Subcutaneous adipose tissue (tissue), 4 donors: ENCODE results near the gene DHX36. TPM values are rescaled to one million over a fixed set of nuclear protein-coding genes. Genes with fewer than 3 reads are reported as not detected.

Experiments
- small RNA-seq: library from RNA; depleted of rRNA; stranded (forward); fragments of <200 nt; gene quantifications from one replicate; pipeline ENCODE3, GENCODE V24; 2016
- total RNA-seq, 4 donors: library from RNA; depleted of rRNA; stranded (reverse); fragments of >200 nt; gene quantifications; one replicate each; pipeline ENCODE4 v1.1.0, GENCODE V29; 2016
- TF ChIP-seq, protein P1 (sequence below): fragments of 450-650 bp; IDR thresholded peaks from one replicate; pipeline ENCODE4 v1.5.1; 2016; ENCODE audit warnings: low read depth, mild to moderate bottlenecking, control low read depth, antibody characterized with exemption, moderate library complexity

The DHX36 gene
- total RNA-seq, 4 donors from 2014 or later, result 59.2 to 103 (median 77.8) TPM

DNA sequence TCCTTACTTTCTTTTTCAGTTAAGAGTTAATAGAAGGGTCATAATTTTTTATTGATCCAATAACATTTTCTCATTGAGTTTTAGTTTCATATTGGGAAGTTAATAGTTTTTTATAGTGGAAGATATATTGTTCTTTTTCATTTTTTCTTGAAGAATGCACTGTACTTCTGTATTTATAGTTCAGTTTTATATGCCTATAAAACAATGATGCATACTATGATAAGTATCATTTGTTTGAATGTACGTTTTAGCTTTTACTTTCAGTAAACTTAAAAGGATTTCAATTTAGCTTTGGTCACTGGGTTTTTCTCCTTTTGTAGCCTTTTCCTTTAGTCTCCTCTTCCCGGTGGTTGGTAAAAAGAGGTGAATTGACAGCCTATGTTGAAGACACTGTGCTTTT, 98.8 kb downstream of the DHX36 start:
- TF ChIP-seq, protein P1, sequence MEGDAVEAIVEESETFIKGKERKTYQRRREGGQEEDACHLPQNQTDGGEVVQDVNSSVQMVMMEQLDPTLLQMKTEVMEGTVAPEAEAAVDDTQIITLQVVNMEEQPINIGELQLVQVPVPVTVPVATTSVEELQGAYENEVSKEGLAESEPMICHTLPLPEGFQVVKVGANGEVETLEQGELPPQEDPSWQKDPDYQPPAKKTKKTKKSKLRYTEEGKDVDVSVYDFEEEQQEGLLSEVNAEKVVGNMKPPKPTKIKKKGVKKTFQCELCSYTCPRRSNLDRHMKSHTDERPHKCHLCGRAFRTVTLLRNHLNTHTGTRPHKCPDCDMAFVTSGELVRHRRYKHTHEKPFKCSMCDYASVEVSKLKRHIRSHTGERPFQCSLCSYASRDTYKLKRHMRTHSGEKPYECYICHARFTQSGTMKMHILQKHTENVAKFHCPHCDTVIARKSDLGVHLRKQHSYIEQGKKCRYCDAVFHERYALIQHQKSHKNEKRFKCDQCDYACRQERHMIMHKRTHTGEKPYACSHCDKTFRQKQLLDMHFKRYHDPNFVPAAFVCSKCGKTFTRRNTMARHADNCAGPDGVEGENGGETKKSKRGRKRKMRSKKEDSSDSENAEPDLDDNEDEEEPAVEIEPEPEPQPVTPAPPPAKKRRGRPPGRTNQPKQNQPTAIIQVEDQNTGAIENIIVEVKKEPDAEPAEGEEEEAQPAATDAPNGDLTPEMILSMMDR, result no peak

DNA sequence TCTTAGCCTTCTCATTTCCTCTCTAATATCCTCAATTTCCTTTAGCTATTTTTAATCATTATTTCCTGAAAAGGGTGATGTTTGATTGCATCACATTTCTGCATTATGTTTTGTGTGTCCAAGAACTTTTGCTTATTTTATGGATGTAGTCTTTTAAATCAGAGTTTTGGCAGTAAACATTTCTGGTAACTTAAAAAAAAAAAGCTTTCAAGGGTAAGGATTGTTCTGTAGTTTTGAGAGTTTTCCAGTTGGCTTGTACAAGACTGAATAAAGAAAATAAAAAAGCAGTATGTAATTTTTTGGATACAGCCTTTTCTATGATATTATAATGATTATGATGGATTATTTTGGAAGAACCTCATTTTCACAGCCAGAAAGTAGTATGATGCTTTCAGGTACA, 99.4 kb downstream of the DHX36 start:
- TF ChIP-seq, protein P1, result no peak

DNA sequence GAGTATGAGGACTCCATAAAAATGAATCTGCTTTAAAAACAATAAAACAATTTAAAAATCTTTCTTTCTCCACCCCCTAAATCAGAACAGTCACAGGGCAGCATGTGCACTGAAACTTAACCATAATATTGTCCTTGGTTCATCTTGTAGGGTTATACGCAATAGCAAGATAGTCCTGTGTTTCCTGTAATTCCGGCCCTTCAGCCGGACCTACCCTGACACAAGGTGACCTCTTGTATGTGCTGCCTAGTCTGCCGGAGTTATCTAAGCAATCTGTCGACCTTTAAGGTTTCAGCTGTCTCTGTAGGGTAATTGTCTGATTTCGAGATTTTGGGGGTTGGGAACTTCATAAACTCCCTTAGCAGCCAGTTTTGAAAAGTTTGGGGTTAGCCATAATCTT, 99.9 kb downstream of the DHX36 start:
- TF ChIP-seq, protein P1, result no peak

DNA sequence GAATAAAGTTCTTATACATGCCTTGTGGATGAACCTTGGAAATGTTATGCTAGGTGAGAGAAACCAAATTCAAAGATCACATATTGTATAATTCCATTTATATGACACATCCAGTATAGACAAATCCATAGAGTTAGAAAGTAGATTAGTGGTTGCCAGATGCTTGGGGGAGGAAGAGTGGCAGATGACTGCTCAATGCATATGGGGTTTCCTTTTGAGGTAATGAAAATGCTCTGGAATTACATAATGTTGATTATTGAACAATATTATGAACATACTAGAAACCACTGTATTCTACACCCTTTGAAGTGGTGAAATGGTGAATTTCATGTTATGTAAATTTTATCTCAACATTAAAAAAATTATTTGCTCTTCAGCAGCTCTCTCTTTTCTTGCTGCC, 100.8 kb downstream of the DHX36 start:
- TF ChIP-seq, protein P1, result no peak

Small RNA genes within 50 kb of the gene (small RNA-seq; reads per million reads assigned to genes)
- not detected for gene RF01210

Other genes with a start within 250 kb of the DHX36 start
- 10 to 100 TPM; 18.5 to 45.2 (median 26.3) TPM for gene ARHGEF26, start 203.1 kb downstream of the DHX36 start, total RNA-seq
- gene GPR149, start 105.7 kb upstream of the DHX36 start, total RNA-seq, result not detected